ENCODE data around the gene BICD1.

The BICD1 gene

DNA sequence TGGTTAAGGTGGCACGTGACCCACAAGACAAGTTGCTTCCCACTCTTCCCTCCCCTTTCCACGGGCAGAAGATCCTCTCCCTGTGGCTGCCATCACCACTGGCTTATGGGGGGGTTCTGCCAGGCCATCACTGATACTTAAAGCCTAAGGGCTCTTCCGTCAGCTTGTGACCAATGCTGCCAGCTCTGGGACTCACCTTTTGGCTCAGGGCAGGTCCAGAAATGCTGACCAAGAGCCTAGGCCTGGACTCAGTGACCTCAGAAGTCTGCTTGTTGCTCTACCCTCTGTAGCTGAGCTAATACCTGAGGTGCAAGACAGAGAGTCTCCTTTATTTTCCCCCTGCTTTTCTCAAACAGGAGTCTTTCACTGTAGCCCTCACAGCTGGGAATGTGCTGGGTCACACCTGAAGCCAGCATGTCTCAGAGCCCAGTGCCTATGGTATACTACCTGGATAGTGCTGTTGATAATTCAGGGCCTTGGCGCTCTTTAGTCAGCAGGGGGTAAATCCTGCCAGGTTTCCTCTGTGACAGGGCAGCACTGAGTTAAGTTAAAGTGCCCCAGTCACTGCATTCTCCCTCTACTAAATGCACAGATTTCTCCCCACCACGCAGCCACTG, 312.4 kb downstream of the BICD1 start:
- no peak for DNase-seq

DNA sequence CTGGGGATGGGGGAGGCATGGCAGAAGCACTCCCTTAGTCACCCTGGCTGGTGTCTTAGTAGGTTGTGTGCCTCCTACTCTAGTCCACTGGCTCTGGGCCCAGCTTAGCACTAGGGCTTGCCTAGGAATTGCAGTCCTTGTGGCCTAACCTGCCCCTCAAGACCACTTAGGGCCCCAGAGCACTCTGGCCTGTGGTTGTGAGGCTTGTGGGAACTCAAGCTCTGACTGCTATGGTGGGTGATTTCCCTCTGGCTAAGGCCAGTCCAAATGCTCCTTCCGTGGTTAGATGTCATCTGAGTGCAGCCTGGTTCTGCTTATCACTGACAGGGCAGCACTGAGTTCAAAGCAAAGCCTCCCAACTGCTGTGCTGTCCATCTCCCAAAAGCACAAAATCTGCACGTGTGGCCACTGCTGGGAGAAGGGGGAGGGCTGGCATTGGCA, 312.9 kb downstream of the BICD1 start:
- no peak for DNase-seq

DNA sequence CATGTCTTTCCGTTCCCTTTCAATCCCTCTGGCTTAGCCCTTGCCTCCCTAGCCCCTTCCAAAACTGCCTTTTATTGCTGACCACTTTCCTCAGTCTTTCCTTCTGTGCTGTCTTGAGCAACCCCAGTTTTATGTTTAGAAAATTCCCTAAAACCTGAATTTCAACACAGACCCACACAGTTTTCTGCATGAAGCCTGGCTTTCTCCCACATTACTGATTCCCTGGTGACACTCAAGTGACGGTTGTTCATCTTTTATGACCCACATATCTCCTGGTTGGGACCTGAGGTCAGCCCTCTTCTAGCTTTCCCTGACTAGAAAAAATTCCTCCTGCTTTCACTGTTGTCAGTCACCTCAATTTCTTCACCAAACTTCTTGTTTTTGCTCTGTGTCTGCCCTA, 313.7 kb downstream of the BICD1 start:
- DNase-seq, result no peak

DNA sequence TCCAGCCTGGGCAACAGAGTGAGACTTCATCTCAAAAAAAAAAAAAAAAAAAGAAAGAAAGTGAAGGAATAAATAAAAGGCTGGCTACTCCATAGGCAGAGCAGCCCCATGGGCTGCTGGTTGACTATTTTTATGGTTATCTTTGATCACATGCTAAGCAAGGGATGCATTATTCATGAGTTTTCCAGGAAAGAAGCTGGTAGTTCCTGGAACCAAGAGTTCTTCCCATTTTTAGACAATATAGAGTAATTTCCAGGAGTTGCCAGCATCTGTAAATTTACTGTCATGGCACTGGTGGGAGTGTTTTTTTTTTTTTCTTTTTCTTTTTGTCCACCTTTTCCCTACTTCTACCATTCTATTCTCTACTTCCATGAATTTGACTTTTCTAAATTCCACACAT, 316.9 kb downstream of the BICD1 start:
- no peak for DNase-seq

DNA sequence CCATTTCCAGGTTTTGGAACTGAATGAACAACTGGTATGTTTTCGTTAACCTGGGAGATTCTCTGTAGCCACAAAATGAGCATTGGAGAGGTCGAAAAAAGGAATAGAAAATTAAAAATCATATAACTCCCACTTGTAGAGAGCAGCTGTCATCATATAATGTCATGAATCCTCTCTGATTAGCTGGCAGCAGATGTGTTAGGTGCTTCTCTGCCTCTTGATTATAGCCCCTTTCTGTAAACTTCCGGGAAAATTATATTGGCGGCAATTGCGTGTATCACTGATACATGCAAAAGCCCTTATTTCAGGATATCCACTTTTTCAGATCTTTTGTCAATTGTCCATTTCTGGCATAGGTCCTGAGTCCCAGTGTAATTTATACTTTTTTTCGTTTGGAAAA, 324.4 kb downstream of the BICD1 start:
- no peak for DNase-seq
